Hematopoietic multipotent progenitor cell treated with erythropoietin and hydrocortisone succinate and interleukin-3 and kit ligand, for 4 days (in vitro differentiated cells): ENCODE measurements around the gene ALG3.

ENCODE experiments used
- DNase-seq: peaks from one replicate; pipeline ENCODE4 v3.0.0-alpha.2; 2015

The ALG3 gene

DNA sequence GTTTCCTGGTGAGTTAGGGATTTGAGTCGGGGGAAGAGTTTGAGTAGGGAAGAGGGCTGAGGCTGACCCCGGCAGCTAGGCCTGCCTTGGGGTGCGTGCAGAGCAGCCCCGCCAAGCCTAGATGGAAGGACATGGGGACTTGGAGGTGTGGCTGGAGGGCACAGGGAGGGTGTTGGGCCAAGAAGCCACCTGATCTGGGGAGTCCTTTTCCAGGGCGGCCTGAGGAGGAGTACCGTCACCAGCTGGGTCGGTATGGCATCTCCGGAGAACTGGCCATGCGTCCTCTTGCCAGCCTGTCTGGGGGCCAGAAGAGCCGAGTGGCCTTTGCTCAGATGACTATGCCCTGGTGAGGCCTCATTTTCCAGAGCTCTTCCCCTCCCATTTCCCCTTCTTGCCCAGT lies 55.9 kb downstream of the ALG3 start:
- no peak for DNase-seq
